C4-2B (cell line): ENCODE data around the gene CKS1B.

Experiments used
- H3K27ac ChIP-seq: fragments of 450-650 bp; 2 replicates; pipeline ENCODE4 v1.5.1; 2017
- ZFX ChIP-seq: fragments of 450-650 bp; IDR thresholded peaks from 2 replicates; pipeline ENCODE4 v1.6.1; 2017
- TF ChIP-seq, protein P1 (sequence below): fragments of 450-650 bp; conservative IDR thresholded peaks from 2 replicates; pipeline ENCODE4 v1.5.1; 2017; ENCODE audit warnings: mild to moderate bottlenecking

CKS1B gene

DNA sequence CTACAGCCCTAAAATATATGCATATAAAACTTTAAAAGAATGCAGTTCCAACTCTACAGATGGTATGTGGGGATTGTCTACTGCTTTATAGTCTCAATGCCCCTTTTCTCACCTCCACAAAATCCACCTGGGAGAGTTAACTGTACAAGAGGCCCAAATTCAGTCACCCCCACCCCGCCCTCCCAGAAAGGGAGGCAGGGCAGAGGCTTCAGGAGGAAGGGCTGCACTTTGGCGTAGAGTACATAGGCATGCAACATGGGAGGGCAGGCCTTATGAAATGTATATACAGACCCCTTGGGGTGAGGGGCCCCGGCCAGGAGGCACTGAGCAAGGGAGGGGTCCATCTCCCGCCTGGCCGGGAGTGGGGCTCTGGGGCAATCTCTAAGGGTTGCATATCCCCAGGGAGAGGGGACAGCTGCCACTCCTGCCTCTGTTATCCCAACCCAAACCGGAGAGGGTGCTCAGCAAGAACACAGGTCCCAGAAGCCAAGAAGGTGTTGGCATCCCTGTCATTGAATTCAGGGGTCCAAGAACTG lies 11.6 kb upstream of the CKS1B start:
- TF ChIP-seq, protein P1, sequence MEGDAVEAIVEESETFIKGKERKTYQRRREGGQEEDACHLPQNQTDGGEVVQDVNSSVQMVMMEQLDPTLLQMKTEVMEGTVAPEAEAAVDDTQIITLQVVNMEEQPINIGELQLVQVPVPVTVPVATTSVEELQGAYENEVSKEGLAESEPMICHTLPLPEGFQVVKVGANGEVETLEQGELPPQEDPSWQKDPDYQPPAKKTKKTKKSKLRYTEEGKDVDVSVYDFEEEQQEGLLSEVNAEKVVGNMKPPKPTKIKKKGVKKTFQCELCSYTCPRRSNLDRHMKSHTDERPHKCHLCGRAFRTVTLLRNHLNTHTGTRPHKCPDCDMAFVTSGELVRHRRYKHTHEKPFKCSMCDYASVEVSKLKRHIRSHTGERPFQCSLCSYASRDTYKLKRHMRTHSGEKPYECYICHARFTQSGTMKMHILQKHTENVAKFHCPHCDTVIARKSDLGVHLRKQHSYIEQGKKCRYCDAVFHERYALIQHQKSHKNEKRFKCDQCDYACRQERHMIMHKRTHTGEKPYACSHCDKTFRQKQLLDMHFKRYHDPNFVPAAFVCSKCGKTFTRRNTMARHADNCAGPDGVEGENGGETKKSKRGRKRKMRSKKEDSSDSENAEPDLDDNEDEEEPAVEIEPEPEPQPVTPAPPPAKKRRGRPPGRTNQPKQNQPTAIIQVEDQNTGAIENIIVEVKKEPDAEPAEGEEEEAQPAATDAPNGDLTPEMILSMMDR, result no peak
- no peak for TF ChIP-seq ZFX
- no peak overlapping the region; the same call in 1 of the 2 replicates for H3K27ac ChIP-seq

DNA sequence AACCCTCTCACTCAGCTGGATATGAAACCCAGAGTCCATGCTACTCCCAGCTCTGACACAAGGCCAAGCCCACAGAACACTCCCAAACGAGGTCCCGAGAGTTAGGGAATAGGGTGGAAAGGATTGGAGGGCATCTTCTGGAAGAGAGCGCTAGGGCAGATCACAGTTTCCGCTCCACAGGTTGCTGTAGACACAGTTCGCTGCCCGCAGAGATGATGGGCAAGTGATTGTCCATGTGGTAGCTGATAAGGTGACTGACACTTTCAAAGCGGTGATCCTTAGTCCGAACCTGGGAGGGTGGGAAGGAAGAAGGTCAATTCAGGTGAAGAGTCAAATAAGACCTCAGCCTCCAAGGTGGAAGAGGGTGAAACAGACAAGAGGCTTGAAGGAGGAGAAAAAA lies 10.8 kb upstream of the CKS1B start:
- TF ChIP-seq, protein P1, result no peak
- TF ChIP-seq ZFX, result no peak
- no peak overlapping the region for H3K27ac ChIP-seq

DNA sequence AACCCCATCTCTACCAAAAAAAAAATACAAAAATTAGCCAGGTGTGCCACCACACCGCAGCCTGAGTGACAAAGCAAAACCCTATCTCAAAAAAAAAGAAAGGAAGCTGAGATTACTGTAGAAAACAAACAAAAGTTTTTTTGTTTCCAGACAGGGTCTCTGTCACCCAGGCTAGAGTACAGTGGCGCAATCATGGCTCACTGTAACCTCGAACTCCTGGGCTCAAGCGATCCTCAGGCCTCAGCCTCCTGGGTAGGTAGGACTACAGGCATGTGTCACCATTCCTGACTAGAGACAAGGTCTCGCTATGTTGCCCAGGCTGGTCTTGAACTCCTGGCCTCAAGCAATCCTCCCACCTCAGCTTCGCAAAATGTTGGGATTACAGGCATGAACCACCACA lies 10.1 kb upstream of the CKS1B start:
- no peak overlapping the region for H3K27ac ChIP-seq
- no peak for TF ChIP-seq ZFX
- TF ChIP-seq, protein P1, result no peak

DNA sequence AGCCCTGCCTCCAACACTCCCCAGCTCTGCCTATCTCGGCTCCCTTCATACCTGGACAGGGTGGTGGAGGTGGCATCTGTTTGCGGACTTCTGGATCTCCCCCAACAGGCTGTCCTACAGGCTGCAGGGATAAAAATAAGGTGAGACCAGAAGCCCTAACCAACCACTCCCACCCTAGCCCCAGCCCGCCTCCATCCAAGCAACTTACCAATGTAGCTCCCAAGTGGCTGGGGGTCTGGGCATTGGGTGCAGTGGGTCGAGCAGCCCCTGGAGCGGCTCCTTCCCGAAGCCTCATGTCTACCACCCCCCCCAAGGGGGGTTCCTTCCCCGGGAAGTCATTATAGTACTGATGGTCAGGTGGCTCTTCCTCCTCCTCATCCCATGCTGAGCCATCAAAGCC lies 8.4 kb upstream of the CKS1B start:
- H3K27ac ChIP-seq, result no peak overlapping the region
- TF ChIP-seq, protein P1, result no peak
- TF ChIP-seq ZFX, result no peak

DNA sequence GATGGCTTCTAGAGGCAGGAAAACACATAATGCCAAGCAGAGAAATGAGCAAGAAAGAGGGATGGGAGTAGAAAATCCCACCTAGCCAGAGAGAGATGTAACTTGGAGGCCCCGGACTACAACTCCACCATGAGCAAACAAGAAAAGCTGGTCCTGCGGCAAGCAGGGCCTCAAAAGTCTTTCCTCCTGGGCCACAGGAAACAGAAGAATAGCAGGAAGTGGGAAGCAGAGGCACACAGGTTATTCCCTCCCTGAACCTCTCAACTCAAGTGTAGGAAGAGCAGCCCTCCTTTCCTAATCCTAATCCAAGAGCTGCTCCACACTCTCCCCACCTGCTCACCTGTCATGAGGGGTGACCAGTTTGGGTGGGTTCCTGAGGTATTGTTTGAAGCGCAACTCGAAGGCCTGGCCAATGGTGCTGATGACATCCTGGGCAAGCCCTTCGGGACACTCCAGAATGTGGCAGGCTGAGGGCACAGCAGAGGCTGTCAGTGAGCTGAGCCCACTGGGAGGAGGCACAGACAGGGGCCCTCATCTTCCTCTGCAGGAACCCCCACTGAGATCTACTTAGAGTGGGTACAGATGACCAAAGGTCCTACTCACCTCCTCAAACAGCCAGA lies 7.0 kb upstream of the CKS1B start:
- H3K27ac ChIP-seq, result peak overlapping the region; percentile 14; the same call in 1 of the 2 replicates
- no peak for TF ChIP-seq ZFX
- TF ChIP-seq, protein P1, result no peak

DNA sequence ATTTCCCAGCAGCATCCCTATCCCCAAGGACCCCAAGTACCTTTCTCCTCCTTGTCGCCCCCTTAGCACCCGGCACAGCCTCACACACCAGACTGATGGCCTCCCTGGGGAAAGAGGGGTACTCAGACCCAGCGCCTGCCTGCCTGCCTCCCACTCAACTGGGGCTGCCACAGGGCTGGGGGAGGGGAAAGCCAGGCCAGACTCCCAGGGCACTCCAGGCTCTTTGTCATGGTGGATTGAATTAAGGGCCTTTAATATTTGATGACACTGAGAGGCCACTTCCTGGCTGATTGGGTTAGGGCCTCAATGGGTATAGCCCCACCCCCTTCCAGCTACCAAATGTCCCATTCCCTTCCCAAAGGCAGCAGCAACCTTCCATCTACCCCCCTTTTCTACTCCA lies 5.8 kb upstream of the CKS1B start:
- no peak overlapping the region for H3K27ac ChIP-seq
- TF ChIP-seq, protein P1, result no peak
- TF ChIP-seq ZFX, result no peak

DNA sequence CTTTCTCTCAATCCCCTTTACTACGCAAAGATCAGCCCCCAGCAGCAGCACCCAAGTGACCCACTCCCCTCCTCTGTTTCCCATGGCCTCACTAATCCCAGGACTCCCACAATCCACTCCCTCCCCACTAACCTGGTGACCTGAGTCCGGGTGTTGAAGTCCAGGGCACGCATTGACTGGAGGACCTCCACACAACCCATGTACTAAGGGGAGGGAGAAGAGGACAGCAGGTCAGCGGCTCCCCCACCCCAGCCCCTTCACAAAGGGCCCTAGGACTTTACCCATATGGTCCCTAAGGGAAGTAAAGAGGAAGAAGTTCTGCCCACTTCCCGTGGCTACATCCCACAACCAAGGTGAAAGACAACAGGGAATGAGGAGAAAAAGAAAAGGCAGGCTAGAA lies 5.2 kb upstream of the CKS1B start:
- TF ChIP-seq, protein P1, result no peak
- TF ChIP-seq ZFX, result no peak
- peak overlapping the region; percentile 7; the same call in 1 of the 2 replicates for H3K27ac ChIP-seq
